Measurements from ENCODE around the gene FOXR1.

- no peak for TF ChIP-seq CTCF (IDR thresholded peaks at IDR 0.05; ENCODE audit: borderline replicate concordance, extremely low read depth, low read length, poor library complexity, severe bottlenecking)
- TF ChIP-seq EZH2 (IDR thresholded peaks at IDR 0.05; ENCODE audit: borderline replicate concordance, low read depth, low read length, severe bottlenecking): no peak
Observed at GRCh38 chr11:119015054-119015611, 43.6 kb downstream of the FOXR1 start.
